Astrocyte (in vitro differentiated cells and primary cell): Measurements from ENCODE around the gene SLC5A3.

ENCODE experiments used
- EZH2 ChIP-seq: IDR thresholded peaks from 2 replicates; pipeline ENCODE4 v1.6.1; 2012; ENCODE audit warnings: mild to moderate bottlenecking, low read length, inconsistent platforms; ENCODE audit not compliant: insufficient read depth
- TF ChIP-seq, protein P1 (sequence below): IDR thresholded peaks from 2 replicates; pipeline ENCODE4 v1.5.1; 2011; ENCODE audit warnings: low read depth, mild to moderate bottlenecking, inconsistent platforms, low read length, moderate library complexity; ENCODE audit not compliant: insufficient read depth

DNA sequence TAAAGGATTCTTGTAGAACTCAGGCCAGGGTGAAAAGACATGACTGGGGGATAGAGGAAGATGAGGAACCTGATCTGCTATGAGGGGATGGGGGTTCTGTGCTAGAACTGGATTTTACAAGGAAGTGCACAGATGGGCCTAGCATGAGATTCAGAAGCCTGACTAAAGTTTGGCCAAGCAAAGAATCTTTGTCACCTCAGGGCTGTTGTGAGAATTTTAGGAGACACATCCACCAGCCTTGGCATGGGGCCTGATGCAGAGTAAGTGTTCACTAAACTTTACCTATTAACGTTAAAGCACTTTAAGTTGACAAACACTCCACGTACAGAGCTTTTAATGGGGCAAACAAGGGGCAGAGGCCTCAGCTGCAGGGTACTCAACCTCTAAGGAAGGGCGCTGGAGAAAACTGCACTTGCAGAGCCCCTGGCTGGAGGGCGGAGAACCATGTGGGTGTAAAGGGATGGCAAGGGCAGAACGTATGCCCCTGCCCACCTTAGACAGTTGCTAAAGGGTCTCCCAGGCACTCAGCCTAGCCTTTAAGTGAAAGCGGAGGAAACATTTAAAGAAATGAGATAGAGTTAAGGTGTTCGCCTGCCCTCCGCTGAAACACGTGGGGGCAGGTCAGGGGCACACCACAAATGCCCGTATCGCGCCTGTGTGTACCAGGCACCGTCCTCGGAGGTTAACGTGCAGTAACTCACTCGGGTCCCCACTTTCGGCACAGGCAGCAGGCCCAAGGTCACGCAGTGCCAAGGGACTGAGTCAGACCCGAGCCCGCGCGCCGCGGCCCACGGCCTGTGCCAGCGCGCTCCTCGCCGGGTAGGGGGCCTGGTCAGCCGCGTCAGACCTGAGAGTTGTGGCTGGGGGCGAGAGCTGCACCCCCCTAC is 990 bp upstream of the SLC5A3 start:
- TF ChIP-seq, protein P1, sequence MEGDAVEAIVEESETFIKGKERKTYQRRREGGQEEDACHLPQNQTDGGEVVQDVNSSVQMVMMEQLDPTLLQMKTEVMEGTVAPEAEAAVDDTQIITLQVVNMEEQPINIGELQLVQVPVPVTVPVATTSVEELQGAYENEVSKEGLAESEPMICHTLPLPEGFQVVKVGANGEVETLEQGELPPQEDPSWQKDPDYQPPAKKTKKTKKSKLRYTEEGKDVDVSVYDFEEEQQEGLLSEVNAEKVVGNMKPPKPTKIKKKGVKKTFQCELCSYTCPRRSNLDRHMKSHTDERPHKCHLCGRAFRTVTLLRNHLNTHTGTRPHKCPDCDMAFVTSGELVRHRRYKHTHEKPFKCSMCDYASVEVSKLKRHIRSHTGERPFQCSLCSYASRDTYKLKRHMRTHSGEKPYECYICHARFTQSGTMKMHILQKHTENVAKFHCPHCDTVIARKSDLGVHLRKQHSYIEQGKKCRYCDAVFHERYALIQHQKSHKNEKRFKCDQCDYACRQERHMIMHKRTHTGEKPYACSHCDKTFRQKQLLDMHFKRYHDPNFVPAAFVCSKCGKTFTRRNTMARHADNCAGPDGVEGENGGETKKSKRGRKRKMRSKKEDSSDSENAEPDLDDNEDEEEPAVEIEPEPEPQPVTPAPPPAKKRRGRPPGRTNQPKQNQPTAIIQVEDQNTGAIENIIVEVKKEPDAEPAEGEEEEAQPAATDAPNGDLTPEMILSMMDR = no peak
- no peak for TF ChIP-seq EZH2
